Muscle layer of colon (tissue), 2 donors: ENCODE results near the gene TWSG1.
"Not testable (repeated sequence)": the region's sequence is repeated elsewhere in the genome, so short reads cannot be mapped to it uniquely, and the experiment has no call there.

Experiments
- H3K27ac ChIP-seq: one replicate; pipeline ENCODE4 v1.7.0; 2013; ENCODE audit warnings: low read depth, mild to moderate bottlenecking, low read length, moderate library complexity
- H3K27me3 ChIP-seq, 2 donors: one replicate each; pipeline ENCODE4 v1.7.0; 2013; ENCODE audit warnings: low read length in 2 of 2, mild to moderate bottlenecking in 2 of 2; ENCODE audit not compliant: insufficient read depth in 2 of 2, control insufficient read depth in 1 of 2
- H3K36me3 ChIP-seq: one replicate; pipeline ENCODE4 v1.7.0; 2013; ENCODE audit warnings: mild to moderate bottlenecking, low read length; ENCODE audit not compliant: insufficient read depth
- H3K4me1 ChIP-seq: one replicate; pipeline ENCODE4 v1.7.0; 2013; ENCODE audit warnings: mild to moderate bottlenecking, low read length; ENCODE audit not compliant: insufficient read depth
- H3K4me3 ChIP-seq, 2 donors: one replicate each; pipeline ENCODE4 v1.7.0; 2013; ENCODE audit warnings: low read length in 2 of 2, low read depth in 1 of 2, mild to moderate bottlenecking in 1 of 2, moderate library complexity in 1 of 2
- H3K9ac ChIP-seq: one replicate; pipeline ENCODE4 v1.7.0; 2013; ENCODE audit warnings: low read length
- H3K9me3 ChIP-seq: one replicate; pipeline ENCODE4 v1.7.0; 2013; ENCODE audit warnings: mild to moderate bottlenecking, low read length
- donor health status: abdominal sarcoma.
- donor health status: Adenocarcinoma of cecum.

Gene TWSG1

DNA sequence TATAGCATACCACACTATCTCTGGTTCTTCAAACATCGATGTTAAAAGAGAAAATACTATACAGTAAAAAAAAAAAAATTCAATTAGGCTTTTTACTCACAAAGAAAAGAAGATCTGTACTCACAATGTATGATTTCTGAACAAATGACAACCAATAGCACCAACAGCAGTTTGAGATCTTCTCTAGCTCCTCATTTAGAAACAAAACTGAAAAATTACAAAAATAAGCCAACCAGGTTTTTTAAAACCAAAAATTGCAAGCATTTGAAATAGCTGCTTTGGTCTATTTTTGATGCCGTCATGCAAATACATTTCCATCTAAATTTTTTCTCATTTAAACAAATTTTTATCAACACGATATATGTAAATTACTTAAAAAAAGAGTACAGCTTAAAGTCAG is 106.5 kb downstream of the TWSG1 start:
- Histone ChIP-seq H3K36me3 (no peaks in the 10 kb centered on the region), H3K27me3 (no peaks in the 10 kb centered on the region), H3K27ac (no peak overlapping the region), H3K9me3 (no peaks in the 10 kb centered on the region), H3K4me3 (no peak overlapping the region), H3K4me1 (no peaks in the 10 kb centered on the region), H3K9ac (no peak overlapping the region)

DNA sequence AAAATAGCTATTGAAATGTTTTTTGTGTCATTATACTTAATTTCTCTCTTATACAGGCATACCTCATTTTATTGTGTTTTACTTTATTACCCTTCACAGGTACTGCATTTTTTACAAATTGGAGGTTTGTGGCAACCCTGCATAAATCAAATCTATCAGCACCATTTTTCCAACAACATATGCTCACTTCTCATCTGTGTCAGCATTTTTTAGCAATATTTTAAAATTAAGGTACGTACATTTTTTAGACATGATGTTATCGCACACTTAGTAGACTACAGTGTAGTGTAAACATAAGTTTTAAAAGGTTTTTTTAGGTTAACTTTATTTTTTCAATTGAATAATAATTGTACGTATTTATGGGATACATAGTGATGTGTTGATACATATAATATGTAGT is 110.0 kb downstream of the TWSG1 start:
- H3K27me3 ChIP-seq: no peaks in the 10 kb centered on the region
- no peak overlapping the region for H3K4me3 ChIP-seq
- H3K36me3 ChIP-seq: no peaks in the 10 kb centered on the region
- H3K27ac ChIP-seq: no peak overlapping the region
- no peaks in the 10 kb centered on the region for H3K9me3 ChIP-seq
- no peaks in the 10 kb centered on the region for H3K4me1 ChIP-seq
- H3K9ac ChIP-seq: no peak overlapping the region

DNA sequence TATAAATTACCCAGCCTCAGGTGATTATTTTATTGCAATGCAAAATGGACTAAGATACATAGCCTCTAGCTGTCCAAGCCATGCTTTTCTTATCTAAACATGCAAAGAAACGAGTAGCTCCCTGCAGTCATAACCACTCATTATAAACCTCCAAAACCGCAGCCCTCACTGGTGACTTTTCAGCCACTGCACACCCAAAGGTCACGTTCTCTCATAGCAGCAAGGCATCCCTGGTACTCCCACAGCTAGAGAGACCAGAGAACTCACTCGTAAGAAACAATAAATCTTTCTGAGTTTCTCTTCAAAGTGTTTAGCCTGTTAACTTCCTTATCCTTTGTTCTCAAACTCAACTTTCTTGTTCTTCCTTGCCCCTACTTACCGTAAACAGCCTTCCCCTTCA is 112.3 kb downstream of the TWSG1 start:
- no peaks in the 10 kb centered on the region for H3K9me3 ChIP-seq
- no peaks in the 10 kb centered on the region for H3K27me3 ChIP-seq
- H3K27ac ChIP-seq: no peak overlapping the region
- H3K4me1 ChIP-seq: no peaks in the 10 kb centered on the region
- no peak overlapping the region for H3K4me3 ChIP-seq
- no peak overlapping the region for H3K9ac ChIP-seq
- no peaks in the 10 kb centered on the region for H3K36me3 ChIP-seq

DNA sequence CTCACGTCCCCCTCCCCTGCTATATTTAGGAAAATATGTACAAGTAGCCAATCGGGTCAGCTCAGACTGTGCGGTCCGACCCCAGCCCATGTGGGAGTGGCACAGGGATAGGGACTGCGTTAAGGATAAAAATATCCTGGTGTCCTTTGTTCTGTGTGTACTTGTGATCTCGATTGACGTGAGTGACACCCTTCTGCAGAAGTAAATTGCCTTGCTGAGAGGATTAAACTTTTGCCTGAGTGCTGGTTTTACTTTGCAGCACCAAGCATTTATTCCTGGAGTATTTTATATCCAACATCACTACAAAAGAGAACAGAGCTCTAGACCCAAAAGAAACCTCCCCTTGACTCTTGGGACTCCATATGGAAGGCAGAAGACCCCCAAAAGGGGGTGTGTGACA is 112.8 kb downstream of the TWSG1 start:
- H3K27ac ChIP-seq: no peak overlapping the region
- H3K9me3 ChIP-seq: no peaks in the 10 kb centered on the region
- H3K27me3 ChIP-seq: no peaks in the 10 kb centered on the region
- no peaks in the 10 kb centered on the region for H3K4me1 ChIP-seq
- H3K4me3 ChIP-seq: no peak overlapping the region
- no peak overlapping the region for H3K9ac ChIP-seq
- H3K36me3 ChIP-seq: no peaks in the 10 kb centered on the region

DNA sequence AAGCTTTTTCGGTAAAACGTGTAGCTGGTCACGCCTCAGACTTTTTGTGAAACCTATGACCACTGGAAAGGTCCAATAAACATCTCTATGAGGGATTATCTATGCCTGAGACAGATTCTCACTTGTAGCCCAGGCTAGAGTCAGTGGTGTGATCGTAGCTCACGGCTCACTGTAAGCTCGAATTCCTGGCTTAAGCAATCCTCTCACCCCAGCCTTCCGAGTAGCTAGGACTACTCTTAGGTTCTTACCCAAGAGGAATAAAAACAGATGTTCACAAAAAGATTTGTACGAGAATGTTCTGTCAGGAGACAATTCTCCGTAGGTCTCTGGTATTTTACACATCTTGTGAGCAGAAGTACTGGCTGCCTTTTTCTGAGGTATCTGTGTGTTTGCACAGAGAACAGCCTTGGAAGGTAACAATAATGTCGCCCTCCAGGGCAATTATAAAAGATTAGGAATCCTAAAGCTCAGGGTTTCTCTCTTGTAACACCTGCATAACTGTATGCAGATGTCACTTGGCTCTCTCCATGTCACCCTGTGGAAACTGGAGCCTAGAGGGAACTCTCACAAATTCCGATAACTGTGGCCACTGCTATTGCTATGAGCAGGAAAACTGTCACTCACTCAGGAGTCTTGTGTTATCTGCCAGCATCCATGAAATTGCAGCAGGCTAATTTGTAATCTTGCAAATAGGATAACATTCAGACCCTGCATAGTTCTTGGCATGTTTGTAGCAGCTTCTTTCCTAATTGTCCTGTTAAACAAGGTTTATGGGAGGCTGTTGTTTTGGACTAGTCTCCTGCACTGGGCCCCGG is 115.2 kb downstream of the TWSG1 start:
- Histone ChIP-seq H3K9ac (no peak overlapping the region), H3K27ac (no peak overlapping the region), H3K36me3 (no peaks in the 10 kb centered on the region), H3K9me3 (no peaks in the 10 kb centered on the region), H3K4me3 (no peak overlapping the region), H3K27me3 (no peaks in the 10 kb centered on the region), H3K4me1 (no peaks in the 10 kb centered on the region)

DNA sequence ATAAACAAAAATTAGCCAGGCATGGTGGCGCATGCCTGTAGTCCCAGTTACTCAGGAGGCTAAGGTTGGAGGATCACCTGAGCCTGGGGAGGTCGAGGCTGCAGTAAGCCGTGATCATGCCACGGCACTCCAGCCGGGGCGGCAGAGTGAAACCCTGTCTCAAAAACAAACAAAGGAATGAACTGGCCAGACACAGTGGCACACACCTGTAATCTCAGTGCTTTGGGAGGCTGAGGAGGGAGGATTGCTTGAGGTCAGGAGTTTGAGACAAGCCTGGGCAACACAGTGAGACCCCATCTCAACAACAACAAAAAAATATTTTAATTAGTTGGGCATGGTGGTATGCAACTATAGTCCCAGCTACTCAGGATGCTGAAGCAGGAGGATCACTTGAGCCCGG is 116.3 kb downstream of the TWSG1 start:
- H3K4me1 ChIP-seq, H3K9ac ChIP-seq, H3K9me3 ChIP-seq, H3K27me3 ChIP-seq, H3K36me3 ChIP-seq, H3K27ac ChIP-seq, H3K4me3 ChIP-seq: not testable (repeated sequence)
